OCI-LY3 (cell line): Measurements from ENCODE around the gene NLGN1.

Experiments
- EZH2phosphoT487 ChIP-seq: fragments of 200-600 bp; shearing (Covaris generic); IDR thresholded peaks from 2 replicates; pipeline ENCODE4 v1.6.1; 2018; ENCODE audit warnings: antibody characterized with exemption, mixed run types, low read depth
- TF ChIP-seq, protein P1 (sequence below): fragments of 200-600, 300-600 bp; sonication (generic); IDR thresholded peaks from 2 replicates; pipeline ENCODE4 v1.5.1; 2014; ENCODE audit warnings: antibody characterized with exemption, low read length, low read depth

DNA sequence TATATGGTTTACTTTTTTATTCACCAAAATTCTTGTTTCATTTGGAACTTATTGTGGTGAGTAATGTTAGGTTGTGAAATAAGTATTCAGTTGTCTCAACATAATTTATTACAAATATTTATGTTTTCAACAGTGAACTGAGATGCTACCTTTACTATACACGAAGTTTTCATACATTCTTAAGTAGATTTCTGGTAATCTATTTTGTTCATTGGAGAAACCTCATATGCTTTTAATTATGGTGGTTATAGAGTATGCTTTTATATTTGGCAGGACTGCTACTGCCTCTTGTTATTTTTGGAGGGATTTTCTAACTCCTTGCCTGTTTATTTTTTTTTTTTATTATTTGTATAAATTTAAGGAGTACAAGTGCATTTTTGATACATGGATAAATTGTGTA lies 253.1 kb downstream of the NLGN1 start:
- TF ChIP-seq, protein P1, sequence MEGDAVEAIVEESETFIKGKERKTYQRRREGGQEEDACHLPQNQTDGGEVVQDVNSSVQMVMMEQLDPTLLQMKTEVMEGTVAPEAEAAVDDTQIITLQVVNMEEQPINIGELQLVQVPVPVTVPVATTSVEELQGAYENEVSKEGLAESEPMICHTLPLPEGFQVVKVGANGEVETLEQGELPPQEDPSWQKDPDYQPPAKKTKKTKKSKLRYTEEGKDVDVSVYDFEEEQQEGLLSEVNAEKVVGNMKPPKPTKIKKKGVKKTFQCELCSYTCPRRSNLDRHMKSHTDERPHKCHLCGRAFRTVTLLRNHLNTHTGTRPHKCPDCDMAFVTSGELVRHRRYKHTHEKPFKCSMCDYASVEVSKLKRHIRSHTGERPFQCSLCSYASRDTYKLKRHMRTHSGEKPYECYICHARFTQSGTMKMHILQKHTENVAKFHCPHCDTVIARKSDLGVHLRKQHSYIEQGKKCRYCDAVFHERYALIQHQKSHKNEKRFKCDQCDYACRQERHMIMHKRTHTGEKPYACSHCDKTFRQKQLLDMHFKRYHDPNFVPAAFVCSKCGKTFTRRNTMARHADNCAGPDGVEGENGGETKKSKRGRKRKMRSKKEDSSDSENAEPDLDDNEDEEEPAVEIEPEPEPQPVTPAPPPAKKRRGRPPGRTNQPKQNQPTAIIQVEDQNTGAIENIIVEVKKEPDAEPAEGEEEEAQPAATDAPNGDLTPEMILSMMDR, result no peak
- TF ChIP-seq EZH2phosphoT487, result no peak
